HepG2 (cell line): Measurements from ENCODE around the gene EGLN2. TPM values are rescaled to one million over a fixed set of nuclear protein-coding genes. Genes with fewer than 3 reads are reported as not detected.

ENCODE experiments used
- HDAC2 ChIP-seq: sonication (generic); formaldehyde crosslinking; IDR thresholded peaks from 2 replicates; pipeline ENCODE4 v1.4.0; 2020; ENCODE audit warnings: missing genetic modification reagents
- HES4 ChIP-seq: sonication (generic); formaldehyde crosslinking; IDR thresholded peaks from 2 replicates; pipeline ENCODE4 v1.9.0; 2021; ENCODE audit warnings: mild to moderate bottlenecking, missing genetic modification reagents, borderline replicate concordance
- HOMEZ ChIP-seq: IDR thresholded peaks from 2 replicates; pipeline ENCODE4 v1.6.1; 2016; ENCODE audit warnings: low read depth
- MTA1 ChIP-seq: sonication (generic); formaldehyde crosslinking; IDR thresholded peaks from 2 replicates; pipeline ENCODE4 v1.4.0; 2020; ENCODE audit warnings: missing genetic modification reagents, mild to moderate bottlenecking, borderline replicate concordance
- MXD4 ChIP-seq: IDR thresholded peaks from 2 replicates; pipeline ENCODE4 v1.6.1; 2016; ENCODE audit warnings: mild to moderate bottlenecking, missing biosample characterization, missing genetic modification reagents
- NCOR1 ChIP-seq: fragments of 200-600 bp; sonication (generic); IDR thresholded peaks from 2 replicates; pipeline ENCODE4 v1.7.0; 2017; ENCODE audit warnings: antibody characterized with exemption, low read length, borderline replicate concordance
- POGK ChIP-seq: sonication (generic); formaldehyde crosslinking; conservative IDR thresholded peaks from 2 replicates; pipeline ENCODE4 v1.8.0; 2022; ENCODE audit warnings: mild to moderate bottlenecking, moderate library complexity, missing genetic modification reagents
- POGZ ChIP-seq: sonication (generic); formaldehyde crosslinking; IDR thresholded peaks from 2 replicates; pipeline ENCODE4 v1.4.0; 2020; ENCODE audit warnings: mild to moderate bottlenecking, missing genetic modification reagents
- SP2 ChIP-seq: sonication (generic); formaldehyde crosslinking; IDR thresholded peaks from 2 replicates; pipeline ENCODE4 v1.5.1; 2020; ENCODE audit warnings: mild to moderate bottlenecking, missing genetic modification reagents
- ZNF143 ChIP-seq: sonication (generic); formaldehyde crosslinking; IDR thresholded peaks from 2 replicates; pipeline ENCODE4 v1.4.0; 2020; ENCODE audit warnings: missing genetic modification reagents
- ZNF432 ChIP-seq: sonication (generic); formaldehyde crosslinking; IDR thresholded peaks from 2 replicates; pipeline ENCODE4 v1.5.0; 2020; ENCODE audit warnings: missing genetic modification reagents, mild to moderate bottlenecking, borderline replicate concordance
- ZNF484 ChIP-seq: sonication (generic); formaldehyde crosslinking; IDR thresholded peaks from 2 replicates; pipeline ENCODE4 v1.5.1; 2020; ENCODE audit warnings: mild to moderate bottlenecking, low read depth, missing genetic modification reagents, borderline replicate concordance
- ZNF598 ChIP-seq: sonication (generic); formaldehyde crosslinking; IDR thresholded peaks from 2 replicates; pipeline ENCODE4 v1.5.1; 2020; ENCODE audit warnings: mild to moderate bottlenecking, missing genetic modification reagents, borderline replicate concordance
- ZNF629 ChIP-seq: sonication (generic); formaldehyde crosslinking; conservative IDR thresholded peaks from 2 replicates; pipeline ENCODE4 v1.5.0; 2020; ENCODE audit warnings: missing genetic modification reagents
- polyA plus RNA-seq, 8 experiments: library from polyadenylated mRNA; depleted of rRNA in 3 of 8; stranded (reverse) in 7 of 8; unstranded in 1 of 8; fragments of >200 nt; fragmentation: Illumina TruSeq in 4 of 8; extraction: Trizol in 4 of 8; gene quantifications; 2 replicates each; pipeline versions ENCODE4 v1.2.1 to v1.2.3, GENCODE V29; 2011 to 2016; ENCODE audit warnings: low read depth in 4 of 8, missing spikeins in 1 of 8, mixed read lengths in 1 of 8; ENCODE audit not compliant: insufficient read depth in 1 of 8
- total RNA-seq, 5 experiments: library from RNA; depleted of rRNA; stranded (reverse); fragments of >200 nt; fragmentation: Illumina TruSeq; extraction: Trizol; gene quantifications; 2 replicates each; pipeline ENCODE4 v1.2.3, GENCODE V29; 2016; ENCODE audit warnings: low read depth in 1 of 5
- TF ChIP-seq, protein P1 (sequence below): sonication (generic); formaldehyde crosslinking; IDR thresholded peaks from 2 replicates; pipeline ENCODE4 v1.4.0; 2020; ENCODE audit warnings: missing genetic modification reagents
- TF ChIP-seq, protein P2 (sequence below): sonication (generic); IDR thresholded peaks from 2 replicates; pipeline ENCODE4 v1.6.1; 2016; ENCODE audit warnings: low read depth, borderline replicate concordance
- TF ChIP-seq, protein P3 (sequence below): sonication (generic); formaldehyde crosslinking; IDR thresholded peaks from 2 replicates; pipeline ENCODE4; 2020; ENCODE audit warnings: missing genetic modification reagents, mild to moderate bottlenecking, borderline replicate concordance

EGLN2 gene
- total and polyA plus RNA-seq, 2 of the 13 experiments (the other 11 are each of a cell fraction or from before 2014, with no cell fraction given) = 16.5 to 40.8 TPM

- peak; percentile 68 for TF ChIP-seq POGK (CRISPR knock-in tag)
- peak; percentile 99 for TF ChIP-seq SP2 (CRISPR knock-in tag)
- TF ChIP-seq ZNF484 (CRISPR knock-in tag) = no peak
- TF ChIP-seq HOMEZ (CRISPR knock-in tag) = 0 out of 2 replicates have a peak, but pooled peaks have one; percentile 15
- peak; percentile 54; the same call in 1 of the 2 replicates for TF ChIP-seq POGZ (CRISPR knock-in tag)
- TF ChIP-seq ZNF143 (CRISPR knock-in tag) = no peak
- 0 out of 2 replicates have a peak, but pooled peaks have one; percentile 13 for TF ChIP-seq HES4 (CRISPR knock-in tag)
- no peak for TF ChIP-seq ZNF432
- TF ChIP-seq, protein P1, sequence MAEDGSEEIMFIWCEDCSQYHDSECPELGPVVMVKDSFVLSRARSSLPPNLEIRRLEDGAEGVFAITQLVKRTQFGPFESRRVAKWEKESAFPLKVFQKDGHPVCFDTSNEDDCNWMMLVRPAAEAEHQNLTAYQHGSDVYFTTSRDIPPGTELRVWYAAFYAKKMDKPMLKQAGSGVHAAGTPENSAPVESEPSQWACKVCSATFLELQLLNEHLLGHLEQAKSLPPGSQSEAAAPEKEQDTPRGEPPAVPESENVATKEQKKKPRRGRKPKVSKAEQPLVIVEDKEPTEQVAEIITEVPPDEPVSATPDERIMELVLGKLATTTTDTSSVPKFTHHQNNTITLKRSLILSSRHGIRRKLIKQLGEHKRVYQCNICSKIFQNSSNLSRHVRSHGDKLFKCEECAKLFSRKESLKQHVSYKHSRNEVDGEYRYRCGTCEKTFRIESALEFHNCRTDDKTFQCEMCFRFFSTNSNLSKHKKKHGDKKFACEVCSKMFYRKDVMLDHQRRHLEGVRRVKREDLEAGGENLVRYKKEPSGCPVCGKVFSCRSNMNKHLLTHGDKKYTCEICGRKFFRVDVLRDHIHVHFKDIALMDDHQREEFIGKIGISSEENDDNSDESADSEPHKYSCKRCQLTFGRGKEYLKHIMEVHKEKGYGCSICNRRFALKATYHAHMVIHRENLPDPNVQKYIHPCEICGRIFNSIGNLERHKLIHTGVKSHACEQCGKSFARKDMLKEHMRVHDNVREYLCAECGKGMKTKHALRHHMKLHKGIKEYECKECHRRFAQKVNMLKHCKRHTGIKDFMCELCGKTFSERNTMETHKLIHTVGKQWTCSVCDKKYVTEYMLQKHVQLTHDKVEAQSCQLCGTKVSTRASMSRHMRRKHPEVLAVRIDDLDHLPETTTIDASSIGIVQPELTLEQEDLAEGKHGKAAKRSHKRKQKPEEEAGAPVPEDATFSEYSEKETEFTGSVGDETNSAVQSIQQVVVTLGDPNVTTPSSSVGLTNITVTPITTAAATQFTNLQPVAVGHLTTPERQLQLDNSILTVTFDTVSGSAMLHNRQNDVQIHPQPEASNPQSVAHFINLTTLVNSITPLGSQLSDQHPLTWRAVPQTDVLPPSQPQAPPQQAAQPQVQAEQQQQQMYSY (CRISPR knock-in tag) = peak; percentile 56; the same call in 1 of the 2 replicates
- TF ChIP-seq HDAC2 = 0 out of 2 replicates have a peak, but pooled peaks have one; percentile 13
- TF ChIP-seq, protein P2, sequence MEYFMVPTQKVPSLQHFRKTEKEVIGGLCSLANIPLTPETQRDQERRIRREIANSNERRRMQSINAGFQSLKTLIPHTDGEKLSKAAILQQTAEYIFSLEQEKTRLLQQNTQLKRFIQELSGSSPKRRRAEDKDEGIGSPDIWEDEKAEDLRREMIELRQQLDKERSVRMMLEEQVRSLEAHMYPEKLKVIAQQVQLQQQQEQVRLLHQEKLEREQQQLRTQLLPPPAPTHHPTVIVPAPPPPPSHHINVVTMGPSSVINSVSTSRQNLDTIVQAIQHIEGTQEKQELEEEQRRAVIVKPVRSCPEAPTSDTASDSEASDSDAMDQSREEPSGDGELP = peak; percentile 95; the same call in 1 of the 2 replicates
- TF ChIP-seq ZNF629 (CRISPR knock-in tag) = no peak
- 0 out of 2 replicates have a peak, but pooled peaks have one; percentile 6 for TF ChIP-seq MXD4 (CRISPR knock-in tag)
- TF ChIP-seq, protein P3, sequence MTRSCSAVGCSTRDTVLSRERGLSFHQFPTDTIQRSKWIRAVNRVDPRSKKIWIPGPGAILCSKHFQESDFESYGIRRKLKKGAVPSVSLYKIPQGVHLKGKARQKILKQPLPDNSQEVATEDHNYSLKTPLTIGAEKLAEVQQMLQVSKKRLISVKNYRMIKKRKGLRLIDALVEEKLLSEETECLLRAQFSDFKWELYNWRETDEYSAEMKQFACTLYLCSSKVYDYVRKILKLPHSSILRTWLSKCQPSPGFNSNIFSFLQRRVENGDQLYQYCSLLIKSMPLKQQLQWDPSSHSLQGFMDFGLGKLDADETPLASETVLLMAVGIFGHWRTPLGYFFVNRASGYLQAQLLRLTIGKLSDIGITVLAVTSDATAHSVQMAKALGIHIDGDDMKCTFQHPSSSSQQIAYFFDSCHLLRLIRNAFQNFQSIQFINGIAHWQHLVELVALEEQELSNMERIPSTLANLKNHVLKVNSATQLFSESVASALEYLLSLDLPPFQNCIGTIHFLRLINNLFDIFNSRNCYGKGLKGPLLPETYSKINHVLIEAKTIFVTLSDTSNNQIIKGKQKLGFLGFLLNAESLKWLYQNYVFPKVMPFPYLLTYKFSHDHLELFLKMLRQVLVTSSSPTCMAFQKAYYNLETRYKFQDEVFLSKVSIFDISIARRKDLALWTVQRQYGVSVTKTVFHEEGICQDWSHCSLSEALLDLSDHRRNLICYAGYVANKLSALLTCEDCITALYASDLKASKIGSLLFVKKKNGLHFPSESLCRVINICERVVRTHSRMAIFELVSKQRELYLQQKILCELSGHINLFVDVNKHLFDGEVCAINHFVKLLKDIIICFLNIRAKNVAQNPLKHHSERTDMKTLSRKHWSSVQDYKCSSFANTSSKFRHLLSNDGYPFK (CRISPR knock-in tag) = peak; percentile 94
- TF ChIP-seq ZNF598 (CRISPR knock-in tag) = peak; percentile 35; the same call in 1 of the 2 replicates
- no peak for TF ChIP-seq MTA1 (CRISPR knock-in tag)
- peak; percentile 33; the same call in 1 of the 2 replicates for TF ChIP-seq NCOR1
Measured at GRCh38 chr19:40777937-40778705, 20.9 kb upstream of the EGLN2 start, which contains the start of gene RAB4B (continued).
